HG03064 (cell line): Measurements from ENCODE around the gene SLAMF8.

Source experiments
- ATAC-seq: cut with Tn5 transposase; IDR thresholded peaks from one replicate; pipeline ENCODE4 v1.9.1; 2021; ENCODE audit warnings: low read depth; ENCODE audit not compliant: unreplicated experiment

Gene SLAMF8

DNA sequence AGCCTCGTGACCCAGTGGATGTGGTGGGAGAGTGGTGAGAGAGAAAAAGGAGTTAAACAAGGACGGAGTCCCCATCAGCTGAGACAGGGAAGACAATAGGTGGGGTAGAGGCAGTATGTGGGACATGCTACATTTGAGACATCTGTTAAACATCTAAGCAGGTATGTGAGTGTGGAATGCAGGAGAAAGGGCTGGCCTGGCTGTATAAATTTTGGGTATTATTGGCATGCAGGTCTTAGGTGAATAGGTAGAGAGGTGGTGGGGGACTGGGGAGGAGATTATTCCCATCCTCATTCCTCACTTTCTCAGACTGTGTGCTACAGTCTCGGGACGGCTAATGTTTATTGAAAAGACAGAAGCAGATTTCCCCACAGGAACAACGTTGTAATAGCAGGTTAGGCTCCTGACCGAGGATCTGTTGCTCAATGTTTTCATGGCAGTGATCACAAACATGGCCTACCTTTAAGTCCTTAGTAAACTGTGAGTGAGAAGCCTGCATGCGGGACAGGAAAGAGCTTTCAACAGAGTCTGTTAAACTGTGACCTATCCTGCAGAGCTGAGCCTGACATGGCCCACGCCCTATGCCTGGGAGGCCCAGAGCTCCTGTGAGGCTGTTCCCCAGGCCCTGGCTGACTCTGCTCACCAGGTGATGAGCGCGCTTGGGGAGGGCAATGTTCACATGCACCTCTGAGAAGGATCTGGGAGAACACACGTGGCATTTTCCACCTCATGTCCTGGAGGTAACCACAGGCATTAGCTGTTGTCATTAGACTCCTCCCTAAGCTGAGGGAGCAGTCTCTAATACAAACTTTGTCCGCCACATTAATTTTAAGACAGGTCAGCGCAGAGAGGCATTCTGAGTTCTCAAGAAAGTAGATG, 19.3 kb downstream of the SLAMF8 start:
- no peak for ATAC-seq

GRCh38 chr1:159847231-159847630, 20.6 kb downstream of the SLAMF8 start:
- ATAC-seq: no peak

DNA sequence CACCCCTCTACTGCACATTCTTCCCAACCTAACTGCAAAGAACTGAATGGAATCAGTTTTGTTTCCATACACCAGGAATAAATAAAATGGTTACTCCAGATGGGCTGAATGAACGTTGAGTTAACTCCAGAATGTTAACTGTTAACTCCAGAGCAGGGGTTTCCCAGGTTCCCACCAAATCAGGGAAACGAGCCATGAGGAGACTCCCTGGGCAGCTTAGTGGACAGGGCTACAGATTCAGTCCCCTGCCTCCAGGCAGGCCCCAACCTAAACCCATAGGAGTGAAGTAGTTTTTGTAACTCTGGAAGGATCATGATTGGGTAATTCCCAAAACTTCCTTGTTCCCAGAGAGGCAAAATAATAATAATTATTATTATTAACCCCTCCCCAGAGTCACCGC, 21.7 kb downstream of the SLAMF8 start:
- no peak for ATAC-seq

- ATAC-seq: no peak
Observed at GRCh38 chr1:159849626-159850366, 23.1 kb downstream of the SLAMF8 start.

GRCh38 chr1:159851407-159851806, 24.7 kb downstream of the SLAMF8 start:
- ATAC-seq: no peak

- no peak for ATAC-seq
Observed at GRCh38 chr1:159853417-159854115, 26.9 kb downstream of the SLAMF8 start.

DNA sequence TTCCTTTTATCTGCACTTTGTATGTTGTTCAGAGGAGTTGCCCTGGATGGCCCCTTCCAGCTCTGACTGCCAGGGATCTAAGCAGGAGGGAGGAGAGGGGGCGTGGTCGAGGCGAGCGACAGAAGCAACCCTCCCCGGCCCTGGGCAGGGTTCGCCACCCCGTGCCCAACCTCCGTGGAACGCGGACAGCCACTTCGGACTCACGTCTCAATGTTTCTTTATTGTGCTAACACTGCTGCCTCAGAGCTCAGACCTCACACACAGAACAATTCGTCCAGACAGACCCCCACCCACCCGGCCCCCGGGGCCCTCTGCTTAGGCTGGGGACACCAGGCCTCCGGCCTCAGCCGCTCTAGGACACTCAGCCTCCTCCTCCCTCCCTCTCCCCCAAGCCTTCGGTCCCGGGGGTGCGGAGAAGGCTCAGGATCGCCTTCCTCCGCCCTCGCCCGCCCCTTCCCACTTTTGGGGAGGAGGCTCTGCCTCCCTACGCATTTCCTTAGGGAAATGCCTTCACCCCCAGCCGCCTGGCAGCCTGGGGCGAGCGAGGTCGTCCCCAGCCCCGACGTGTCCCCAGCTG, 27.5 kb downstream of the SLAMF8 start:
- no peak for ATAC-seq

DNA sequence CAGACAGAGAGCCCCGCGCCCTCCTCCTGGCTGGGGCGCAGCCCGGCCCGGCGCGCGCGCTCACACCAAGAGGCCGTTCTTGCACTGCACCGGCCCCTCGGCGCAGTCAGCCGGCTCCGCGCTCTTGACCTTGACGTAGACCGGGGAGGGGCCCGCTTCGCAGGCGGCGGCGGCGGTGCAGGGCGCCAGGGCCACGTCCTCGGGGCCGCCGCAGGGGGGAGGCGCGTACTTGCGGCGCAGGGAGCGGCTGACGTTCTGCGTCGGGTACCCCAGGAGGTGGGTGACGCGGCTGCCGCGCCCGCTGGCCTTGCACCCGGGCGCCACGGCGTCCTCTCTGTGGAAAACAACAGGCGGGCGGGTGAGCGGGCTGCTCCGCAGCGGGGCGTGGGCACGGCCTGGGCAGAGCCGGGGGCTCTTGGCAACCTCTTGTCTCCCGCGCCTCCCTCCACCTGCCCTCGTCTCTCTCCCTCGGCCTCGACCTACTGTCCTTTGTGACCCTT, 28.1 kb downstream of the SLAMF8 start:
- peak; percentile 89 for ATAC-seq

DNA sequence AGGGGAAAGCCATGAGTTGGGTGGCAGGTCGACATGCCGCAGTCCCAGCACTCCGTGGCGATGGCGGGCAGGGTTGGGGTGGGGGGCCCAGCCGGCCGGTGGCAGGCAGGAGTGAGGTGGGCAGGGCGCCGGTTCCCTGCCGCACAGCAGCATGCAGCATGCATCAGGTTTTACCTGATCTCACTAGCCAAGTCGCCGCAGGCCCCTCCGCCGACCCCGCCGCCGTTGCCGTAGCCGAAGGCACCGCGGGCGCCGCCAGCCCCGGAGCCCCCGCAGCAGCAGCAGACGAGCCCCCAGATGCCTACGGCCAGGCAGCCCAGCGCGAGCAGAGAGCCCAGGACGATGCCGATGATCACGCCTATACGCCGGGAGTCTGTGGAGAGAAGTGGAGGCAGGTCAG, 29.0 kb downstream of the SLAMF8 start:
- no peak for ATAC-seq

DNA sequence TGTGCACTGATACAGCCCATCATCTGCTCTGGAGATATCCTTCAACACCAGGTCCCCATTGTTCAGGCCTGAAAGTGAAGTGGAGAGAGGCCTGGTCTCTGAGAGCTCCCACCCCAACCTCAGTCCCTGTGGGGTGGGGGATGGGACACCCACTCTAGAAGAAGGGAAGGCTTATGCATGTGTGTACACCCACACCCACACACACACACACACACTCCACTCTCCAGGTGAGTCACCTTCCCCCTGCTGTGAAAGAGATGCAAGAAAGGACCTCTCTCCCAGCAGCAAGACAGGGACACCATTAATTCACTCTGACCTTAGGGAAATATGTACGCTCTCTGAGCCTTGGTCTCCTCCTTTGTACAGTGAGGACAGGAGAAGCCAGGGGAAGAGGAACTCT, 29.9 kb downstream of the SLAMF8 start:
- no peak for ATAC-seq

DNA sequence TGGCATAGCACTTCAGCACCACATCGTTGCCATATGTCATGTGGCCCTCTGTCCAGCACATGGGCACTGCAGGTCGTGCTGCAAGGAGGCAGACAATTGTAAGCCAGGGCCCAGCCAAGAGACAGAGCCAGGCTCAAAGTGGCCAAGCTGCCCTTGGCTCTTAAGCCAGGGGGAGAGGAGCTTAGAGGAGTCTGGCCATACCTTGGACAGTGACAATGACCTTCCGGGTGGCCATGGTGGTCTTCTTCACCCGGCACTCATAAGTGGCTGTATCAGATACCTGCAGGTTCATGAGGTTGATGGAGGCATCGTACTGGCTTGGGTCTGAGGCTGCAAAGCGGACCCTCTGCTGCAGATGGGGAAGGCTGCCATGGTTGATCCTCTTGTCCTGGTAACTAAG, 31.2 kb downstream of the SLAMF8 start:
- ATAC-seq: no peak

DNA sequence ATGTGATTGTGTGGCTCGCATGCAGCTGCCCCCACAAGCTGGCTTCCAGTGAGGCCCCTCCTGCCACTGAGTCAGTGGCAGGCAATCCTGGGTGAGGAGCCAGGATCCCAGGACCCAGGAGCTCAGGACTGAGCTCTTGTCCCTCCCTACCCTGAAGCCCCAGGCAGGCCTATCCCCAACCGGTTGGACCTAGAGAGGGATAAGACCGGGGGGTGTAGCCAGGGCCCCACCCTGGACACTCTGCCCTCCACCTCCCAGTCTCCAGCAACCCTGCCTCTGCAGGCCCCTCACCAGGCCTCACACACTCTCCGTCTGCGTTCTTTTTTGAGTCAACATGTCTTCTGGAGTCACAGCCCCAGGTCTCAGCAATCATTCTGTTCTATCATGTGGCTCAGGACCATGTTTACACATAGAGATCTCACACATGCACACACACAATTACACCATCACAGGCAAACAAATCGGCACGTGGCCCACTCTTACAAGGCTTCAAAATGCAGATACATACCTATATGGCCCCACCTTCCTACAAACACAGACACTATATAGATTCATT, 33.2 kb downstream of the SLAMF8 start:
- ATAC-seq: no peak

DNA sequence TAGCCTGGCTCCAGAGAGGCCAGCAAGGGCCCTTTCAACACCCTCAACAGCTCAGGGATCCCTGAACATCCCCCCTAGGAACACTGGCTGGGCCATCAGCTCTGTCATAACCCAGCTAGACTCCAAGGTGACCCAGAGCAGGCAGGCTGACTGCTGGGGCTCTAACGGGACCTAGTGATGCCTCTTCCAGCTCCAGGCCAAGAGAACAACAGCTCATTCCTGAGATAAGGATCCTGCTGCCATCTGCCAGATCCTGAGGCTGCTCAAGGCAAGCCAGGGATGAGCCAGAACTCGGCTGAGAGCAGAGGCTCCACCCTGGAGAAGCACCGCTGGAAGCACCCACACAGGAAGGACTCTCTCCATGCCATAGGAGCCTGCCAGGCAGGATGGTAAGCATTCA, 33.8 kb downstream of the SLAMF8 start:
- no peak for ATAC-seq

DNA sequence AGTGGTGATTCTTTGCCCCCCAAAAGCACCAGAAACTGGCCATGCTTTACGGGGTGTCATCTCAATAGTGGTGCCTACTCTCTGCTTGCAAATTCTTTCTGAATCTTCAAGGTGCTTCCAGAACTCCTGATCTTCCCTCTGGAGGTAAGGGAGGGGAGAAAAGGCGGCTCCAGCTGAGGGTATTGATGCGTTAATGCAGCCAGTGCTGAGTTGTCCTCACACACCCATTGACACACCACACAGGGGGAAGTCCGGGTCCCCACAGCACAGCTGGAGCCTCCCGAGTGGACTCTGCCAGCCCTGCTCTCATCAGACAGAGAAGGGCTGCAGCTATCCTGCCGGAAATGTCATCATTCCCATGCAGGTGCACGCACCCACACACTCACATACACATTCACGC, 34.5 kb downstream of the SLAMF8 start:
- no peak for ATAC-seq

- no peak for ATAC-seq
Observed at GRCh38 chr1:159862031-159862430, 35.4 kb downstream of the SLAMF8 start.

DNA sequence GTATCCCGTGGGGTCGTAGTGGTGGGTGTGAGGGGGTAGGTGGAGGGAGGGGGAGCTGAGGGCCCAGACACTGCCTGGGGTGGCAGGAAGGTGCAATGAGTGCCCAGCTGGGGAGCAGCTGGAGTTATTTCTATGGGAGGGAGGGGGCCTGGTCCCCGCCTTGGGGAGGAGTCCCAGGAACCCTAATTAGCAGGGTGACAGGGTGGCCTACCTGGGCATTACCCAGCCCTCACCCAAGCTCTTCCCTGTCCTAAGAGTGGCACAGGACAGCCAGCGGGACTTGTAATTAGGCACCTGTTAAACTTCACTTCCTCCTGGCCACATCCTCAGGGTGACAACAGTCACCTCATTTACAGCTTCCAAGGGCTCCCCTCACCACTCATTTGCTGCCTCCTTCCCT, 35.9 kb downstream of the SLAMF8 start, which contains the start of gene VSIG8:
VSIG8 (minus strand) TSS at position 101 of the 400 bp plus-strand sequence. CDS start 136 bp downstream, outside the sequence.
- no peak for ATAC-seq

DNA sequence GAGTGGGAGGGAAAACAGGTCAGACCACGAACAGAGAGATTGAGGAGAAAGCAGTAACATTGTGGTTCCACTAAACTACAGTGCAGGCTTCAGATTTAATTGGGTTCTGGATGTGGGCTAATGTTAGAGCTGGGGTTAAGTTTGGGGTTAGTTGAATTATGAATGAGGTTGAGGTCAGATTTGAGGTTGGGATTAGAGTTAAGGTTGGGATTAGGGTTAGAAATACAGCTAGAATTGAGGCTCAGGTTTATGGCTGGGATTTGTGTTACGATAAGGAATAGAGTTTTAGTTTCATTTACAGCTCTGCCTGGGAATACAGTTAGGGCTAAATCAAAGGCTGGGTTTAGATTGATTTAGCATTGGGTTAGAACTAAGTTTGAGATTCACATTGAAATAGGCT, 37.6 kb downstream of the SLAMF8 start:
- no peak for ATAC-seq

GRCh38 chr1:159866066-159866465, 39.4 kb downstream of the SLAMF8 start:
- ATAC-seq: no peak

GRCh38 chr1:159866905-159867663, 40.4 kb downstream of the SLAMF8 start:
- no peak for ATAC-seq

- no peak for ATAC-seq
Observed at GRCh38 chr1:159867664-159868026, 41.0 kb downstream of the SLAMF8 start.
